22Rv1 (cell line): Measurements from ENCODE around the gene ABCB11.

Source experiments
- CTCF ChIP-seq: fragments of 450-650 bp; IDR thresholded peaks from 2 replicates; pipeline ENCODE4 v1.5.1; 2017; ENCODE audit warnings: mild to moderate bottlenecking
- ZFX ChIP-seq: fragments of 450-650 bp; IDR thresholded peaks from 2 replicates; pipeline ENCODE4 v1.6.1; 2017; ENCODE audit warnings: antibody characterized with exemption, borderline replicate concordance

DNA sequence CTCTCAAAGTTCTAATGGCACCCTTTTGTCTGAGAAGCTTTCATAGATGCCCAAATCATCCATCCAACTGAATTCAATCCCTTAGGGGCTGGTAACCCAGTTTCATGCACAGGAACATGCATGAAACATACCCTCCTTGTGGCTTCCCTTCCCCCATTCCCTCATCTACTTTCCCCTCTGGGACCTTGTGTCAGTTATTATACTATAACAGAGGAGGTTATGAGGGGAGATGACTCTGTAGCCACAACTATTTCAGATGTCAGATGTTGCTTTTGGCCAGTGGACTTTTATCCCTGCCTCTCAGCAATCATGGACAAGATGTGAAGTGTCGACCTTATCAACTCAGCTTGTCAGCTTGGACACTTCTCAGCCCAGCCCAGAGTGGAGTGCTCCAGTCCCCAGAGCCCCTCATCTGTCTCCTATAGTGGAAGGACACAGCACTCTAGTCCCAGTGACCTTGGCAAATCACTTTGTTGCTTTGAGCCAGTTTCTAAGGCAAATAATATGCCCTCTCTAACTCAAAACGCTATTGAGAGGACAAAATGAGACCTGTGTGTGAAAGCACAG lies 46.6 kb upstream of the ABCB11 start:
- no peak for TF ChIP-seq CTCF
- TF ChIP-seq ZFX, result no peak
